ENCODE measurements around the gene ANKRD9.

DNA sequence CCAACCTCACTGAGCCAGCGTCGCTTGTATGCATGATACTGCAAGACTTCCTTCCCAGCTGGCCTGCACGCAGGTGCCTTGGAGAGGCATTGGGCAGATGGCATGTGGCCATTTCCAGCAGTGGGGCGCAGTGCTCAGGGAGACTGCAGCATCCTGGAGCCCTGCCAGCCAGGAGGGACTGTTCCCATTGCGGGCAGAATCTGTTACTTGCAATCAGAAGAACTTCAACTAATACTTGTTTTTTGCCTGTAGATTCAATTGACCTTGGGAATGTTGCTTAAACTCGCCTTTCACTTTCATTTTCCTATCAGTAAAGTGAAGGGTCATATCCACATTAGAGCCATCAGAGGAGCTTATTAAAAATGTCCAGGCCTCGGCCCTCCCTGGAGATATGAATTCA is 29.8 kb downstream of the ANKRD9 start:
- no peak for TF ChIP-seq JUND (IDR thresholded peaks at IDR 0.05; ENCODE audit: borderline replicate concordance, low read depth, low read length)
- TF ChIP-seq JUND (tag; IDR thresholded peaks at IDR 0.05; ENCODE audit: borderline replicate concordance, low read depth, low read length): no peak
- TF ChIP-seq KDM2B (CRISPR knock-in tag; IDR thresholded peaks at IDR 0.05): no peak
